DOHH2 (cell line): ENCODE results near the gene CACNA1A.

ENCODE experiments used
- EZH2phosphoT487 ChIP-seq: fragments of 200-600 bp; sonication (generic); IDR thresholded peaks from 2 replicates; pipeline ENCODE4 v1.6.1; 2017; ENCODE audit warnings: borderline replicate concordance, mild to moderate bottlenecking, antibody characterized with exemption, low read length, moderate library complexity, mixed read lengths
- TF ChIP-seq, protein P1 (sequence below): fragments of 200-600 bp; sonication (generic); IDR thresholded peaks from one replicate; pipeline ENCODE4 v1.5.1; 2014; ENCODE audit warnings: antibody characterized with exemption, mild to moderate bottlenecking, low read depth, low read length; ENCODE audit not compliant: poor library complexity, severe bottlenecking

DNA sequence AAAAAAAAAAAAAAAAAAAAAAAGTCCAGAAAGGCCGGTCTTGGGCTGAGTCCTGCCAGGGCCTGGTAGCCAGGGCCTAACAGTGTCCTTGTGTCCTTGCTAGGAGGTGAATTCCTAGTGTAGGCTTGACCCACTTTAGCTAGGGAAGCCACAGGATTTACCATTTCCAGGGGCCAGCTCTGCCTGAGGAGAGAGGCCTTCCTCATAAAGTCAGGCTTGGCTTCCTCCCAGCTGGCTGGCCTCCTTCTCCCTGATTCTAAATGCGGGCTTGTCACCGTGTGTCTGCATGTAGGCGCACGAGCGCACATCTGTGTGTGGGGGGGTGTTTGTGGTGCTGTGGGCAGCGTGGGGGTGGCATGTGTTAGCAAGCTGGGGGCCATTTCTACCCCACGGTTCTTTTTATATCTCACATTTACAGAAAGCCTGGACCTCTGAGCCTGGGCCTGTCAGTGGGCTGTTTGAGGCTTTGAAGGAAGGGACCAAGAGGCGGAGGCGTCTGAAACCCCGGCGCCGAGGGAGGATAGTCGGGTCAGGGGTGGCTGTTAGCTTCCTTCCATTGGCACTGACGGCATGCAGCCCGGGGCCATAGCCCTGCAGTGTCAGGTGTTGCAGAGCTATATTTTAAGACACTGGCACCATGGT, 324.4 kb downstream of the CACNA1A start:
- TF ChIP-seq, protein P1, sequence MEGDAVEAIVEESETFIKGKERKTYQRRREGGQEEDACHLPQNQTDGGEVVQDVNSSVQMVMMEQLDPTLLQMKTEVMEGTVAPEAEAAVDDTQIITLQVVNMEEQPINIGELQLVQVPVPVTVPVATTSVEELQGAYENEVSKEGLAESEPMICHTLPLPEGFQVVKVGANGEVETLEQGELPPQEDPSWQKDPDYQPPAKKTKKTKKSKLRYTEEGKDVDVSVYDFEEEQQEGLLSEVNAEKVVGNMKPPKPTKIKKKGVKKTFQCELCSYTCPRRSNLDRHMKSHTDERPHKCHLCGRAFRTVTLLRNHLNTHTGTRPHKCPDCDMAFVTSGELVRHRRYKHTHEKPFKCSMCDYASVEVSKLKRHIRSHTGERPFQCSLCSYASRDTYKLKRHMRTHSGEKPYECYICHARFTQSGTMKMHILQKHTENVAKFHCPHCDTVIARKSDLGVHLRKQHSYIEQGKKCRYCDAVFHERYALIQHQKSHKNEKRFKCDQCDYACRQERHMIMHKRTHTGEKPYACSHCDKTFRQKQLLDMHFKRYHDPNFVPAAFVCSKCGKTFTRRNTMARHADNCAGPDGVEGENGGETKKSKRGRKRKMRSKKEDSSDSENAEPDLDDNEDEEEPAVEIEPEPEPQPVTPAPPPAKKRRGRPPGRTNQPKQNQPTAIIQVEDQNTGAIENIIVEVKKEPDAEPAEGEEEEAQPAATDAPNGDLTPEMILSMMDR: no peak
- no peak for TF ChIP-seq EZH2phosphoT487
